Right forelimb (tissue), 1 donor: ENCODE results near the gene POLR2J3.
"Not testable (repeated sequence)": the region's sequence is repeated elsewhere in the genome, so short reads cannot be mapped to it uniquely, and the experiment has no call there.

Source experiments
- DNase-seq: peaks from one replicate; pipeline ENCODE4 v3.0.0-alpha.2; 2018

Gene POLR2J3

GRCh38 chr7:102572261-102573239, at the start of gene POLR2J3:
TSS of gene POLR2J3 (minus strand) at chr7:102572583. CDS start at chr7:102572521, 62 bp downstream.
- peak; percentile 100 for DNase-seq

- DNase-seq: not testable (repeated sequence)
Observed at GRCh38 chr7:102618122-102618521, 45.7 kb upstream of the POLR2J3 start.

- peak; percentile 66 for DNase-seq
Observed at GRCh38 chr7:102616507-102617125, 44.2 kb upstream of the POLR2J3 start, which contains the start of gene RASA4. TSS of gene RASA4 (minus strand) at chr7:102616756. CDS start at chr7:102616689, 67 bp downstream.

DNA sequence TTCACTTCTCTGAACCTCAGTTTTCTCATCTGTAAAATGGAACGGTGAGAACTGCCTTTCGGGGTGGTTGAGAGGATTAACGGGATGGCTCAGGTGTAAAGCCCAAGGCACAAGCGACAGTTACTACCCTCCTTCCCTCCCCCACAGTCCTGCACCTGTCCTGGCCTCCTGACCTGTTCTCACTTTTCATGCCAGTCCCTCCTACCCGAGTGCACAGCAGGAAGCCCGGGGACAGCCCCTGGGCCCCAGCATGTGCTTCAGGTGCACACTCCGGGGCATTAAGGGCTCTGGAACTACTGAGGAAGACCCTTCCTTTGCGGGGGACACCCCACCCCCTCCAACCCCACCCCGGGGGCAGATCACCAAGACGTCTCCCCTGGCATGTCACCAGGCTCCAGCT, 43.5 kb upstream of the POLR2J3 start:
- DNase-seq: not testable (repeated sequence)

DNA sequence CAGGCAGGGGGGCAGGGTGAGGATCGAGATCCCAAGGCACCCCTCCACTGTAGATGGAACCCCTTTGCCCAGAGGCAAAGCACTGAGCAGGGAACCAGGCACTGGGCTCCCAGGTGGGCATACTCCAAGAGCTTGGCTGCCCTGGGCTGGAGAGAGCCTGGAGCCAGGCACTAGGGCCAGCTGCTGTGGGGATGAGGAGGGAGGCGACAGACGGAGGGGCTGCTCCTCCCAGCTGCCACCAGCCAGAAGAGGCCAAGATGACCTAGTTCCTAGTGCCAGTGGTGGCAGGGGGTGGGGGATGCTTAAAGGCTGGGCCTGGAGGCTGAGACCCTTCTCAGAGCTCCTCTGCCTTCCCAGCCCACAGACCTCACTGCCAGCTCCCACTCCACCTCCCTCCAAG, 42.5 kb upstream of the POLR2J3 start:
- not testable (repeated sequence) for DNase-seq

DNA sequence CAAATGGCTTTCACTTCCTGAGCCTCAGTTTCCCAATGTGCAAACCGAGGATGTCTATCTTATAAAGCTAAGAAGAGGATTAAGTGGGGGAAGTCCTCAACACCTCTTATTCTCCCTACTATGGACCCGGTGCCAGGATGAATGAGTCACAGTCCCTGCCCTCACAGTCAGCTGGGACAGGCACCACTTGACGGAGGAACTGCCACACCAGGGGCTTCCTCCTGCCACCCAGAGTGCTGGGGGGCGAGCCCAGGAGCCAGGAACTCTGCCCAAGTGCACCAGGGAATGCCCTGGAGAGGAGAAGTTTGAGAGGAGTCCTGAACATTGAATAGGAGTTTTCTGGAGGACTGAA, 41.9 kb upstream of the POLR2J3 start:
- DNase-seq: not testable (repeated sequence)

- DNase-seq: not testable (repeated sequence)
Observed at GRCh38 chr7:102613575-102614345, 41.4 kb upstream of the POLR2J3 start.

GRCh38 chr7:102611675-102612325, 39.4 kb upstream of the POLR2J3 start:
- peak; percentile 58 for DNase-seq

- DNase-seq: not testable (repeated sequence)
Observed at GRCh38 chr7:102611013-102611674, 38.8 kb upstream of the POLR2J3 start.

DNA sequence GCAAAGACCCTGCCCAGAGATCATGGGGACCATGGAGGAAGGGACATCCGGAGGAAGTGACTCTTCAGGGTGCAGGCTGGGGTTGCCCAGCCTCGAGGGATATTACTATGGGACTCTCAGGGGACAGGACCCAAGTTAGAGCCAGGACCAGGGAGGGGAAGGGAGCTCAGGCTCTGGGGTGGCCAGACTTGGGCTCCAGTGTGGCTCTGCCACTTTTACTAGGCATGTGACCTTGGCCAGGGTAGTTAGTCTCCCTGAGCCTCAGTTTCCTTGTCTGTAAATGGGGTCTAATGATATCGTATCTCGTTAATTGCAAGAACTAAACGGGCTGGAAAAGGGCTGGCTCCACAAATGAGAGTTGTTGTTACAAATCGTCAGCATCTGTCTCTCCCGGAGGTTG, 38.1 kb upstream of the POLR2J3 start:
- not testable (repeated sequence) for DNase-seq

- not testable (repeated sequence) for DNase-seq
Observed at GRCh38 chr7:102609734-102610133, 37.4 kb upstream of the POLR2J3 start.

GRCh38 chr7:102606848-102607247, 34.5 kb upstream of the POLR2J3 start:
- not testable (repeated sequence) for DNase-seq

DNA sequence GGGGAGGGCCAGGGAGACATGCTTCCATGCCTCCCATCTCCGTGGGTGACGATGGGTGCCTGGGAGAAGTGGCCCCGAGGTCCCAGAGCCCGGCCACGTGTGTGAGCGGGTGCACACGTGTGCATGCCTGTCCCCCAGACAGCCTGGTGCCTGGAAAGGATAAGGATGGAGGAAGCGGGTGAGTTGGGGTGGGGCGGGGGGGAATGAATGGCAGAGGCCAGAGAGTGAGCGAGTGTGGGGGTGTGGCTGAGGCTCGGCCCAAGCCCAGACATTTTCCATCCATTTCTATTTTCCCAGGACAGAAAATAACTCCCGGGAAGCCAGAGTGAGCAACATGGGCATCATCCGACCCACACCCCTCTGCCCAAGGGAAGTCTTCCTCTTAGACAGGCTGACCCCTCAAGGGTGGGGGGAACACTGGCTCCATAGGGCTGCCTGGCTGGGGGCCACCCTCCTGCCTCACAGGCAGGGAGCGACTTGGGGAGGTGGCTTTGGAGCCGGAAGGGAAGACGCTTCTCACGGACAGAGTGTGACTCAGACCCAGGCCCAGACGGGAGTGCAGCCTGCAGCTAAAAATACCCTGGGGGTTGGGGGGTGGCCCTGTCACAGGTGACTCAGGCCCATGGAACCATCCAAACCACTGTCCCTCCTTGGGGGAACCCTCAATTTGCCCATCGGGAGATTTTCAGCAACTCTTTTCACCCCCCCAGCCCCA, 32.2 kb upstream of the POLR2J3 start:
- not testable (repeated sequence) for DNase-seq

GRCh38 chr7:102602317-102602716, 29.9 kb upstream of the POLR2J3 start:
- not testable (repeated sequence) for DNase-seq

DNA sequence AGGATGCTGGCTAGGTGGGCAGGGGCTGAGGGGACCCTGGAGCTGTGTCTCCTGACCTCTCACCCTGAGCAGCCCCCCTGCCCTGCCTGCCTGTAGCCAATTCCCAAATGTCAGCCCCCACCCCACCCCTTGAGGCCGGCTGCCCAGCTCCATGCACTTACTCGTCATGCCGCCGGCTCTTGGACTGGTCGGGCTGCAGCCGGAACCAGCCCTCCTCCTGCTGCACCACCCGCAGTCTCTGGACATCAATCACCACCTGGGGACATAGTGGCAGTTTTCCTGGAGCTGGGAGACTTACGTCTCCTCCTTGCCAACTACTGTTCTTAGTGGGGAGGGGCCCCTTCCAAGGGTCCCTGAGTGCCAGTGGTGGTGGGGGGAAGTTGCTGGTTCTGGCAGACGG, 27.3 kb upstream of the POLR2J3 start:
- not testable (repeated sequence) for DNase-seq

GRCh38 chr7:102596036-102596435, 23.7 kb upstream of the POLR2J3 start:
- not testable (repeated sequence) for DNase-seq

GRCh38 chr7:102593637-102594334, 21.4 kb upstream of the POLR2J3 start:
- DNase-seq: not testable (repeated sequence)

DNA sequence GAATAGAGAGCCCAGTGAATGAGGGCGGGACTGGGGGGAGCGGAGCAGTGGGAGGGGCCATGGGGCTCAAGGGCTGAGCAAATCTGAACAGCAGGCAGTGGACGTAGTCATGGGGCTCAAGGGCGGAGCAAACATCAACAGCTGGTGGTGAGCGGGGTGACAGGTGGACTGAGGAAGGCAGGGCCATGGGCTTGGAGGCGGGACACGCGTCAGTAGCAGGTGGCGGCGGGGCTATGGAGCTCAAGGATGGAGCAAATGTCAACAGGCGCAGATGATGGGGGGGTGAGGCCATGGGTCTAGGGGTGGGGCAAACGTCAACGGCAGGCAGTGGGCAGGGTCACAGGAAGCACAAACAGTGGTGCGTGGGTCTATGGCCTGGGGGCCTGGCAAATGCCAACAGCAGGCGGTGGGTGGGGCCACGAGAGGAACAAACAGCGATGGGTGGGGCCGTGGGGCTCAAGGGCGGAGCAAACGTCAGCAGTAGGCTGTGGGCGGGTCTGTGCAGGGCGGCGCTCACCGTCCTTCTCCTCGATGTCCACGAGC, 20.2 kb upstream of the POLR2J3 start:
- not testable (repeated sequence) for DNase-seq

DNA sequence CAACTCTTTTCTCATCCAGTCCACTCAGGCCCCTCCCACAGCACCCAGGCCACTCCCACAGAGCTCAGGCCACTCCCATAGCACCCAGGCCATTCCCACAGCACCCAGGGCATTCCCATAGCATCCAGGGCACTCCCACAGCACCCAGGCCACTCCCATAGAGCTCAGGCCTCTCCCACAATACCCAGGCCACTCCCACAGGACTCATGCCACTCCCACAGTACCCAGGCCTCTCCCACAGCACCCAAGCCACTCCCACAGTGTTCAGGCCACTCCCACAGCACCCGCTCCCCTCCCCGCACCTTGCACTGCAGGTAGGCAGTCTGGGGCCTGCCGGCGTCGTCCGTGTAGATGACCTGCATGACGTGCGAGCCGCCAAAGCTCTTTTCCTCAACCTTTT, 17.5 kb upstream of the POLR2J3 start:
- DNase-seq: not testable (repeated sequence)

GRCh38 chr7:102583495-102583894, 11.1 kb upstream of the POLR2J3 start:
- DNase-seq: not testable (repeated sequence)
